GM18907 (cell line): ENCODE measurements around the gene LIPI.
"Not testable (repeated sequence)": the region's sequence is repeated elsewhere in the genome, so short reads cannot be mapped to it uniquely, and the experiment has no call there.

Experiments used
- ATAC-seq: cut with Tn5 transposase; IDR thresholded peaks from one replicate; pipeline ENCODE4 v1.9.1; 2021; ENCODE audit warnings: mild to moderate bottlenecking, moderate library complexity; ENCODE audit not compliant: unreplicated experiment

Gene LIPI

GRCh38 chr21:14210738-14211137 is at the start of gene LIPI:
TSS of gene LIPI (minus strand) at chr21:14210955. CDS start at chr21:14210845, 110 bp downstream.
- ATAC-seq: no peak

GRCh38 chr21:14260174-14260764 is 49.5 kb upstream of the LIPI start:
- no peak for ATAC-seq

GRCh38 chr21:14259747-14260146 is 49.0 kb upstream of the LIPI start:
- ATAC-seq: no peak

GRCh38 chr21:14251336-14251735 is 40.6 kb upstream of the LIPI start:
- no peak for ATAC-seq

- ATAC-seq: no peak
These were observed 35.0 kb upstream of the LIPI start for GRCh38 chr21:14245711-14246110.

- no peak for ATAC-seq
These were observed 34.2 kb upstream of the LIPI start for GRCh38 chr21:14244911-14245310.

GRCh38 chr21:14243874-14244273 is 33.1 kb upstream of the LIPI start:
- ATAC-seq: no peak

- ATAC-seq: no peak
These were observed 32.7 kb upstream of the LIPI start for GRCh38 chr21:14243461-14243860.

- no peak for ATAC-seq
These were observed 30.5 kb upstream of the LIPI start for GRCh38 chr21:14241297-14241696.

GRCh38 chr21:14239281-14239680 is 28.5 kb upstream of the LIPI start:
- no peak for ATAC-seq

- no peak for ATAC-seq
These were observed 25.4 kb upstream of the LIPI start for GRCh38 chr21:14236180-14236579.

- no peak for ATAC-seq
These were observed 24.3 kb upstream of the LIPI start for GRCh38 chr21:14235101-14235500.

- ATAC-seq: no peak
These were observed 18.6 kb upstream of the LIPI start for GRCh38 chr21:14229399-14229798.

- no peak for ATAC-seq
These were observed 12.6 kb upstream of the LIPI start for GRCh38 chr21:14223365-14223764.

- peak; percentile 97 for ATAC-seq
These were observed 5.4 kb upstream of the LIPI start, which contains the start of gene RBM11 for GRCh38 chr21:14215971-14216641. TSS of gene RBM11 (plus strand) at chr21:14216157. CDS start at chr21:14216187, 30 bp downstream.

- no peak for ATAC-seq
These were observed 2.4 kb upstream of the LIPI start for GRCh38 chr21:14213164-14213563.

GRCh38 chr21:14206222-14206621 is 4.5 kb downstream of the LIPI start:
- ATAC-seq: no peak

- ATAC-seq: not testable (repeated sequence)
These were observed 44.1 kb downstream of the LIPI start for GRCh38 chr21:14166463-14167223.

GRCh38 chr21:14143999-14144398 is 66.8 kb downstream of the LIPI start:
- ATAC-seq: no peak

- no peak for ATAC-seq
These were observed 86.5 kb downstream of the LIPI start for GRCh38 chr21:14124266-14124665.

GRCh38 chr21:14121719-14122118 is 89.0 kb downstream of the LIPI start:
- no peak for ATAC-seq
